Cardiac septum (tissue), 1 donor: ENCODE measurements around the gene UTP4. TPM values are rescaled to one million over a fixed set of nuclear protein-coding genes. Genes with fewer than 3 reads are reported as not detected.

Experiments
- DNase-seq: peaks from one replicate; pipeline ENCODE4 v3.0.0-alpha.2; 2020; ENCODE audit warnings: low spot score
- intact Hi-C: fragments of 100-400 bp; cut with DNase I; formaldehyde crosslinking; loops from one replicate; pipeline ENCODE4 v1.14.0; 2022
- total RNA-seq: library from RNA; stranded (reverse); fragmentation: NEBNext Ultra II Directional; extraction: Animal tissue kit (Norgen Biotek cat#: 25700); gene quantifications from one replicate; pipeline ENCODE4 v1.2.1, GENCODE V29; 2021
- donor health status: DM: no; HTN: no; CAD: no.

UTP4 gene
- total RNA-seq, 1 donor from 2014 or later, result 25.6 TPM

GRCh38 chr16:69108905-69109252, 23.6 kb upstream of the UTP4 start:
- DNase-seq, result no peak
- intact Hi-C loops, result loop anchor here (5.0 to 10.0 kb wide), 2 partner anchors 114 to 207 kb away; no protein-coding TSS in a partner anchor

GRCh38 chr16:69109486-69110270, 22.8 kb upstream of the UTP4 start:
- intact Hi-C loops, result loop anchor here (5.0 to 10.0 kb wide), 3 partner anchors 115 to 262 kb away; no protein-coding TSS in a partner anchor
- no peak for DNase-seq

DNA sequence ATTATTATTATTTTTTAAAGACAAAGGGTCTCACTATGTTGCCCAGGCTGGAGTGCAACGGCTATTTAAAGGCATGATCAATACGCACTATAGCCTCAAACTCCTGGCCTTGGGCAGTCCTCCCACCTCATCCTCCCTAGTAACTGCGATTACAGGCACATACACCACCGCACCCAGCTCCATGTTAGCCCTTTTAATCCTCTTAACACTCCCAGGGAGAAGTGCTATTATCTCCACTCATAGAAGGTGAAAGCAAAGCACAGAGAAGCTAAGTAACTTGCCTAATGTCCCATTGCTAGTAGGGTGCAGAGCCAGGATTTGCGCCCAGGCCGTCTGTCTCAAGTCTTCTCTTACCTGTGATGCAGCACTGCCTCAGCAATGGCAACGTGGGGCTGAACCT, 22.0 kb upstream of the UTP4 start:
- DNase-seq, result peak; percentile 20
- intact Hi-C loops, result loop anchor here (5.0 kb wide), 1 partner anchor 263 kb away; no protein-coding TSS in a partner anchor

GRCh38 chr16:69111216-69111875, 21.1 kb upstream of the UTP4 start:
- peak; percentile 63 for DNase-seq
- intact Hi-C loops, result loop anchor here (5.0 kb wide), 1 partner anchor 264 kb away; no protein-coding TSS in a partner anchor

DNA sequence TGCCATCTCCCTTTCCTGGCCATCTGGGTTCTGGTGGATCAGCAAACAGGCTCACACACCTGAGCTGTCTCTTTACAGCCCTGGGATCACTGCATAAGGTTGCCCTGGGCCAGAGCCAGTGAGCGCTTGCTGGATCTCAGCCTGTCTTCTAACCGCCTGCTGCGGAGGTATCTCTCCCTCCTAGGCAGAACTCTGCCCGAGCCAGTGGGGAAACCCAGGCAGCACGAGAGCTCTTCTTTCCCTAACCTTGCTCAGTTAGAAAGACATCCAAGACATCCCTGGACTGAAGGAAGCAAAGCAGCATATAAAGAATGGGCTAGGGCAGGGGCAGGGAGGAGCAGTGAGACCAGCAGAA, 20.6 kb upstream of the UTP4 start:
- intact Hi-C loops, result loop anchor here (5.0 kb wide), 1 partner anchor 265 kb away; no protein-coding TSS in a partner anchor
- peak; percentile 9 for DNase-seq

- intact Hi-C loops, result loop anchor here (5.0 kb wide), 1 partner anchor 265 kb away; no protein-coding TSS in a partner anchor
- peak; percentile 74 for DNase-seq
Measured at GRCh38 chr16:69112285-69113129, 19.9 kb upstream of the UTP4 start.

- DNase-seq, result peak; percentile 57
- intact Hi-C loops, result loop anchor here (5.0 kb wide), 1 partner anchor 266 kb away; no protein-coding TSS in a partner anchor
Measured at GRCh38 chr16:69113216-69113615, 19.2 kb upstream of the UTP4 start.

- intact Hi-C loops, result loop anchor here (5.0 kb wide), 1 partner anchor 267 kb away; no protein-coding TSS in a partner anchor
- DNase-seq, result peak; percentile 73
Measured at GRCh38 chr16:69114346-69114975, 18.0 kb upstream of the UTP4 start.

GRCh38 chr16:69114976-69115355, 17.5 kb upstream of the UTP4 start:
- intact Hi-C loops, result loop anchor here (5.0 kb wide), 1 partner anchor 268 kb away; no protein-coding TSS in a partner anchor

GRCh38 chr16:69115361-69115760, 17.1 kb upstream of the UTP4 start:
- intact Hi-C loops, result no loop called here
- no peak for DNase-seq

More at GRCh38 chr16:69114976-69115355, 17.5 kb upstream of the UTP4 start:
- no peak for DNase-seq

DNA sequence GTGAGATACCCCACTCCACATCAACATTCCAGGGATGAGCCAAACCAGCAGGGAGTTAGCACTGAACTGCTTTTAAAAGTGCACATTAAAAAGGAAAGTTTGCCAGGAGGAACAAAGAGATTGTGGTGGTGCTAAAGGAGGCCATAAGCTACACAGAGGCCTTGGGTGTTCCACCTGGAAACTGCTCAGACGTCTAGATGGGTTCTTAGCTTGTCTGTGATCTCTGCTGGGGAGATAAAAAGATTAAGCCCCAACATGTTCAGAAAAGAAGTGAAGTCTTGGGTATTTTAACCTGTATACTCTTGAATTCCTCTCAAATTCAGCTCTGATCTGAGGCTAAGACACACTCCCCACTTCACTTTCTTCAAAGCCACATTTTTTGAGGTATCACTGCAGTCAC, 16.6 kb upstream of the UTP4 start:
- intact Hi-C loops, result no loop called here

GRCh38 chr16:69116256-69116875, 16.1 kb upstream of the UTP4 start:
- DNase-seq, result peak; percentile 29
- intact Hi-C loops, result no loop called here

More for the DNA sequence above, 16.6 kb upstream of the UTP4 start:
- no peak for DNase-seq

DNA sequence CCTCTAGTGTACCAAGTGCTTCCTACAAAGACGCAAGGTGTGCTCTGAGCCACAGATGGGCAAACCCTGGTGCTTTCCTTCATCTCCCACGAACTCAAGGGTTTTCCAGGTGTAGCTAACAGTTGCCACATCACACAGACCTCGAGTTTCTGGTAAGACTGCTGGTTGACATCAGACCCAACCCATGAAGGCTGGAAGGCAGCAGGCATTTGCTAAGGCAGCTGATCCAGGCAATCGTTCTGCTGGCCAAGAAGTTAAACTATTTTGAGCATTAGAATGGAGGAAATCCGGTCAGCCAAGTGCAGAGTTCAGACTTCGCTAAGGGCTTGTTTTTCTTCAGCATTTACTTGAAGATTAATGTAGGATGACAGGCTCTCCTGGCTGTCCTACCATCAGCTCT, 15.5 kb upstream of the UTP4 start:
- DNase-seq, result peak; percentile 46
- intact Hi-C loops, result no loop called here

GRCh38 chr16:69118468-69118867, 14.0 kb upstream of the UTP4 start:
- no peak for DNase-seq
- intact Hi-C loops, result no loop called here

GRCh38 chr16:69118994-69119393, 13.5 kb upstream of the UTP4 start:
- intact Hi-C loops, result no loop called here
- no peak for DNase-seq

DNA sequence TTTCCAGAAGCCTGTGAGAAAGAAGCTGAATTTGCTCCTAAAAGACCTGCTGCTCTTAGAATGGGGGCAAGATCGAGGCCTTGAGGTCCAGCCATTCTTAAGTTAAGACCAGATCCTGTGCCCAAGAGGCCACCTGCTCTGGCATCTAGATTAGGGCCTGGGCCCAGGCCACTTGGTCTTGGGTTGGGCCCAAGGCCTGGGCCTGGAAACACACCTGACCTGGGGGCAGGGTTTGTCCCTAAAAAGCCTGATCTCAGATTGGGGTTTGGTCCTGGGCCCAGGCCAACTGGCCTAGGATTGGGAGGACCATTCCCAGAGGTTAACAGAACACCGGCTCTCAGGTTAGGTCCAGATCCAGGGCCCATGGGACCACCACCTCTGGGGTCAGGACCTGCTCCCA, 12.9 kb upstream of the UTP4 start:
- no peak for DNase-seq
- intact Hi-C loops, result no loop called here

DNA sequence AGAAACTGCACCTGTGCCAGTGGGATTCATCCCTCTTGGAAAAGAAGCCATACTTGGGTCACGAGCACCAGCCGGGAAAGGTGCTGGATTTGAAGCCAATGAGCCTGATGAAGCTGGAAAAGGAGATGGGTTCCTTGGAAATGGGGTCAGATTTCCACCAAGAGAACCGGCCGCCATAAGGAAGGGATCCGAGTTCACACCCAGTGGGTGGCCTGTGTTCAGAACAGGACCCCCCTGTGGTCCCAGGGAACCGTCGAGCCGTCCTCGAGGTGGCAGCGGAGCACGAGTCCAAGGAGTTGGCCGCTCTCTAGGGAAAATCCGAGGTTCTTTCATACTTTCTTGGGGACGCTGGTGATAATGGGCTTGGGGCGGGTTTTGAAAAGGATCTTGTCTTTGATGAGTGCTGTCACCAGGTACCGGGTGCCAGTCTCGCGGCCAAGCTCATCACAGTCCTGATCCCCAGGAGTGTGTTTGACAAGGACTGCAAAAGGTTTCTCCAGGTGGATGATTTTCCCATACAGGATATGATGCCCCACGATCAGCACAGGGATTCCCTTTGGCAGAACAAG, 12.3 kb upstream of the UTP4 start:
- DNase-seq, result no peak
- intact Hi-C loops, result loop anchor here (10.0 kb wide), 1 partner anchor 585 kb away; the partner anchor contains the start of gene ZFP90

DNA sequence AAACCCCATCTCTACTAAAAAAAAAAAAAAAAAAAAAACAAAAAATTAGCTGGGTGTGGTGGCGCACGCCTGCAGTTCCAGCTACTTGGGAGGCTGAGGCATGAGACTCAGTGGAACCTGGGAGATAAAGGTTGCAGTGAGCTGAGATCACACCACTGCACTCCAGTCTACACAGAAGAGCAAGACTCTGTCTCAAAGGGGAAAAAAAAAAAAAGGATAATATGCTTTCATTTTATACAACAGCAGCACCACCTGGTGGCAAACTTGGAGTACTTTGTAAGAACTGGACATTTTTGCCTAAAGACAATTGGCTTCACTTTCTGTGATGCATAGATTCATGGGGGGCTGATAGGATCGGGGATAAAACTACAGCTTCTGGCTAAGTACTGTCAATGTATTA, 8.5 kb upstream of the UTP4 start:
- no peak for DNase-seq
- intact Hi-C loops, result loop anchor here (2.0 to 10.0 kb wide), 2 partner anchors 221 to 589 kb away; partner anchors contain the start of gene ZFP90
